BE2C (cell line): ENCODE results near the gene LIPC.
A peak's percentile ranks its signal among the peaks of the same experiment; 100 is the strongest.

Source experiments
- DNase-seq: peaks from one replicate; pipeline ENCODE4 v3.0.0-alpha.2; 2020
- H3K27me3 ChIP-seq: fragments of 250-450 bp; sonication (Bioruptor Pico); 2 replicates; pipeline ENCODE4 v1.5.1; 2020; ENCODE audit warnings: mild to moderate bottlenecking
- H3K36me3 ChIP-seq: fragments of 250-450 bp; sonication (Bioruptor Pico); 2 replicates; pipeline ENCODE4 v1.5.1; 2020; ENCODE audit warnings: mild to moderate bottlenecking
- H3K4me1 ChIP-seq: fragments of 250-450 bp; sonication (Bioruptor Pico); 2 replicates; pipeline ENCODE4 v1.5.1; 2020
- H3K4me3 ChIP-seq: 2 replicates; pipeline ENCODE4 v1.5.1; 2011; ENCODE audit warnings: low read depth, low read length
- H3K9me3 ChIP-seq: fragments of 250-450 bp; sonication (Bioruptor Pico); 2 replicates; pipeline ENCODE4 v1.5.1; 2020
- CTCF ChIP-seq: IDR thresholded peaks from 2 replicates; pipeline ENCODE4 v1.5.1; 2012; ENCODE audit warnings: mild to moderate bottlenecking, low read depth, low read length

LIPC gene

GRCh38 chr15:58565619-58566018, 133.8 kb downstream of the LIPC start:
- no peaks in the 10 kb centered on the region for H3K9me3 ChIP-seq
- TF ChIP-seq CTCF: no peak
- no peaks in the 10 kb centered on the region for H3K36me3 ChIP-seq
- DNase-seq: no peak
- no peak overlapping the region for H3K4me3 ChIP-seq
- peaks cover 9% of the 10 kb centered on the region for H3K4me1 ChIP-seq
- H3K27me3 ChIP-seq: no peaks in the 10 kb centered on the region

GRCh38 chr15:58566029-58566428, 134.2 kb downstream of the LIPC start:
- TF ChIP-seq CTCF: no peak
- no peaks in the 10 kb centered on the region for H3K27me3 ChIP-seq
- H3K4me1 ChIP-seq: peaks cover 9% of the 10 kb centered on the region
- H3K9me3 ChIP-seq: no peaks in the 10 kb centered on the region
- no peak overlapping the region for H3K4me3 ChIP-seq
- H3K36me3 ChIP-seq: no peaks in the 10 kb centered on the region
- DNase-seq: no peak

GRCh38 chr15:58568157-58568571, 136.4 kb downstream of the LIPC start:
- H3K9me3 ChIP-seq: no peaks in the 10 kb centered on the region
- H3K4me1 ChIP-seq: peaks cover 9% of the 10 kb centered on the region
- no peaks in the 10 kb centered on the region for H3K36me3 ChIP-seq
- no peak overlapping the region for H3K4me3 ChIP-seq
- TF ChIP-seq CTCF: no peak
- DNase-seq: peak; percentile 28
- no peaks in the 10 kb centered on the region for H3K27me3 ChIP-seq

GRCh38 chr15:58569455-58569854, 137.7 kb downstream of the LIPC start:
- Histone ChIP-seq H3K4me1 (peaks cover 9% of the 10 kb centered on the region), H3K36me3 (no peaks in the 10 kb centered on the region), H3K4me3 (no peak overlapping the region), H3K27me3 (no peaks in the 10 kb centered on the region), H3K9me3 (no peaks in the 10 kb centered on the region)
- TF ChIP-seq CTCF: no peak
- DNase-seq: no peak

GRCh38 chr15:58571491-58571890, 139.7 kb downstream of the LIPC start:
- H3K36me3 ChIP-seq: no peaks in the 10 kb centered on the region
- no peak for DNase-seq
- no peak for TF ChIP-seq CTCF
- no peak overlapping the region for H3K4me3 ChIP-seq
- no peaks in the 10 kb centered on the region for H3K4me1 ChIP-seq
- no peaks in the 10 kb centered on the region for H3K27me3 ChIP-seq
- no peaks in the 10 kb centered on the region for H3K9me3 ChIP-seq

- no peak for TF ChIP-seq CTCF
Measured at GRCh38 chr15:58572521-58572920, 140.7 kb downstream of the LIPC start.

More at GRCh38 chr15:58572521-58572920, 140.7 kb downstream of the LIPC start:
- Histone ChIP-seq H3K4me1 (no peaks in the 10 kb centered on the region), H3K36me3 (no peaks in the 10 kb centered on the region), H3K9me3 (no peaks in the 10 kb centered on the region), H3K27me3 (no peaks in the 10 kb centered on the region), H3K4me3 (no peak overlapping the region)
- no peak for DNase-seq
